Lower lobe of right lung (tissue), 2 donors: Measurements from ENCODE around the gene EPB41L1. TPM values are rescaled to one million over a fixed set of nuclear protein-coding genes. Genes with fewer than 3 reads are reported as not detected.

Experiments used
- ATAC-seq, 2 donors: fragments of 200-7000 bp; cut with Tn5 transposase; one replicate each; pipeline ENCODE4 v1.9.1; 2020 to 2022; ENCODE audit warnings: mild to moderate bottlenecking in 2 of 2, moderate library complexity in 2 of 2
- DNase-seq: peaks from one replicate; pipeline ENCODE4 v3.0.0-alpha.2; 2020
- H3K27ac ChIP-seq: fragments of 200-600 bp; one replicate; pipeline ENCODE4 v1.8.0; 2022
- H3K27me3 ChIP-seq: fragments of 200-600 bp; one replicate; pipeline ENCODE4 v1.8.0; 2022; ENCODE audit warnings: low read depth
- H3K36me3 ChIP-seq: fragments of 200-600 bp; one replicate; pipeline ENCODE4 v1.8.0; 2022; ENCODE audit warnings: mild to moderate bottlenecking
- H3K4me1 ChIP-seq: fragments of 200-600 bp; one replicate; pipeline ENCODE4 v1.8.0; 2022
- H3K4me3 ChIP-seq: fragments of 200-600 bp; one replicate; pipeline ENCODE4 v1.8.0; 2022; ENCODE audit warnings: mild to moderate bottlenecking
- H3K9me3 ChIP-seq: fragments of 200-600 bp; one replicate; pipeline ENCODE4 v1.8.0; 2022
- CTCF ChIP-seq: fragments of 200-600 bp; IDR thresholded peaks from one replicate; pipeline ENCODE4 v1.8.0; 2022; ENCODE audit warnings: antibody characterized with exemption, mild to moderate bottlenecking
- intact Hi-C: fragments of 100-400 bp; cut with DNase I; formaldehyde crosslinking; loops from one replicate; pipeline ENCODE4 v1.11.0; 2022
- total RNA-seq: library from RNA; stranded (reverse); fragmentation: NEBNext Ultra II Directional; extraction: Animal tissue kit (Norgen Biotek cat#: 25700); gene quantifications from one replicate; pipeline ENCODE4 v1.2.1, GENCODE V29; 2021
- donor health status: DM: no; HTN: yes; CAD: no; lungs with severe emphysema.

EPB41L1 gene
- total RNA-seq, 1 donor from 2014 or later = 68.9 TPM

GRCh38 chr20:36162272-36162966 lies 7.9 kb downstream of the EPB41L1 start:
- no peaks in the 10 kb centered on the region for H3K4me1 ChIP-seq
- H3K9me3 ChIP-seq = no peaks in the 10 kb centered on the region
- no peak for DNase-seq
- no peak for TF ChIP-seq CTCF
- H3K27ac ChIP-seq = no peak overlapping the region
- H3K4me3 ChIP-seq = no peak overlapping the region
- ATAC-seq = no peak
- H3K27me3 ChIP-seq = no peaks in the 10 kb centered on the region
- H3K36me3 ChIP-seq = no peaks in the 10 kb centered on the region
- intact Hi-C loops = no loop called here

- Histone ChIP-seq H3K4me3 (no peak overlapping the region), H3K27ac (no peak overlapping the region), H3K36me3 (no peaks in the 10 kb centered on the region), H3K9me3 (no peaks in the 10 kb centered on the region), H3K4me1 (no peaks in the 10 kb centered on the region), H3K27me3 (no peaks in the 10 kb centered on the region)
- DNase-seq = no peak
- ATAC-seq = peak in 1 of 2 donors; percentile 52
- intact Hi-C loops = no loop called here
- no peak for TF ChIP-seq CTCF
These were observed 13.5 kb downstream of the EPB41L1 start for GRCh38 chr20:36167902-36168503.

GRCh38 chr20:36170542-36171215 lies 16.1 kb downstream of the EPB41L1 start:
- H3K4me1 ChIP-seq = peaks cover 8% of the 10 kb centered on the region
- TF ChIP-seq CTCF = no peak
- H3K9me3 ChIP-seq = no peaks in the 10 kb centered on the region
- DNase-seq (no peak), ATAC-seq (no peak)
- no peaks in the 10 kb centered on the region for H3K27me3 ChIP-seq
- no peak overlapping the region for H3K4me3 ChIP-seq
- peaks cover 8% of the 10 kb centered on the region for H3K36me3 ChIP-seq
- intact Hi-C loops = no loop called here
- H3K27ac ChIP-seq = no peak overlapping the region

- H3K4me3 ChIP-seq = no peak overlapping the region
- H3K9me3 ChIP-seq = no peaks in the 10 kb centered on the region
- no peak overlapping the region for H3K27ac ChIP-seq
- TF ChIP-seq CTCF = no peak
- ATAC-seq = peak; percentile 23 to 29
- no peak for DNase-seq
- no peaks in the 10 kb centered on the region for H3K27me3 ChIP-seq
- peaks cover 35% of the 10 kb centered on the region for H3K36me3 ChIP-seq
- intact Hi-C loops = no loop called here
- peaks cover 8% of the 10 kb centered on the region for H3K4me1 ChIP-seq
These were observed 19.0 kb downstream of the EPB41L1 start for GRCh38 chr20:36173451-36173933.

GRCh38 chr20:36175016-36175415 lies 20.5 kb downstream of the EPB41L1 start:
- ATAC-seq (no peak), DNase-seq (no peak)
- intact Hi-C loops = no loop called here
- TF ChIP-seq CTCF = no peak
- Histone ChIP-seq H3K27ac (no peak overlapping the region), H3K4me1 (peaks cover 8% of the 10 kb centered on the region), H3K9me3 (no peaks in the 10 kb centered on the region), H3K27me3 (no peaks in the 10 kb centered on the region), H3K36me3 (peaks cover 47% of the 10 kb centered on the region), H3K4me3 (no peak overlapping the region)
